Fibroblast of mammary gland (primary cell): ENCODE measurements around the gene UVSSA.
A peak's percentile ranks its signal among the peaks of the same experiment; 100 is the strongest.

Experiments used
- DNase-seq: peaks from one replicate; pipeline ENCODE4 v3.0.0-alpha.2; 2010; ENCODE audit warnings: low read depth
- H3K4me3 ChIP-seq: 2 replicates; pipeline ENCODE4 v1.5.1; 2011; ENCODE audit warnings: low read depth, mild to moderate bottlenecking, low read length, moderate library complexity; ENCODE audit not compliant: control insufficient read depth
- CTCF ChIP-seq: conservative IDR thresholded peaks from 2 replicates; pipeline ENCODE4 v1.5.1; 2011; ENCODE audit warnings: low read depth, low read length, inconsistent platforms; ENCODE audit not compliant: control insufficient read depth, insufficient read depth

The UVSSA gene

GRCh38 chr4:1346781-1347409 is at the start of gene UVSSA:
UVSSA (plus strand) TSS chr4:1347208; CDS start chr4:1348092, 884 bp downstream.
- peak; percentile 99 for DNase-seq
- H3K4me3 ChIP-seq: peak within 1 kb of the TSS; percentile 65
- TF ChIP-seq CTCF: no peak

GRCh38 chr4:1297456-1298325 is 49.3 kb upstream of the UVSSA start:
- DNase-seq: no peak
- no peak overlapping the region for H3K4me3 ChIP-seq

GRCh38 chr4:1298461-1298860 is 48.5 kb upstream of the UVSSA start:
- no peak for DNase-seq
- no peak for TF ChIP-seq CTCF
- H3K4me3 ChIP-seq: no peak overlapping the region

More at GRCh38 chr4:1297456-1298325, 49.3 kb upstream of the UVSSA start:
- no peak for TF ChIP-seq CTCF

GRCh38 chr4:1299301-1299860 is 47.6 kb upstream of the UVSSA start:
- no peak overlapping the region for H3K4me3 ChIP-seq
- TF ChIP-seq CTCF: no peak
- no peak for DNase-seq

GRCh38 chr4:1300466-1301455 is 46.2 kb upstream of the UVSSA start:
- DNase-seq: peak; percentile 88
- TF ChIP-seq CTCF: no peak
- H3K4me3 ChIP-seq: no peak overlapping the region

- no peak for DNase-seq
- no peak overlapping the region for H3K4me3 ChIP-seq
- TF ChIP-seq CTCF: no peak
Measured at GRCh38 chr4:1302159-1302558, 44.8 kb upstream of the UVSSA start.
